Rectal smooth muscle tissue (tissue), 1 donor: ENCODE measurements around the gene PSMA5.
"Not testable (repeated sequence)": the region's sequence is repeated elsewhere in the genome, so short reads cannot be mapped to it uniquely, and the experiment has no call there.

Source experiments
- H3K27ac ChIP-seq: one replicate; pipeline ENCODE4 v1.7.0; 2013; ENCODE audit warnings: low read depth, low read length, inconsistent platforms
- H3K27me3 ChIP-seq: one replicate; pipeline ENCODE4 v1.7.0; 2013; ENCODE audit warnings: low read length; ENCODE audit not compliant: control insufficient read depth, insufficient read depth
- H3K36me3 ChIP-seq: one replicate; pipeline ENCODE4 v1.7.0; 2013; ENCODE audit warnings: low read length; ENCODE audit not compliant: control insufficient read depth, insufficient read depth
- H3K4me1 ChIP-seq: one replicate; pipeline ENCODE4 v1.7.0; 2013; ENCODE audit warnings: low read length; ENCODE audit not compliant: control insufficient read depth, insufficient read depth
- H3K4me3 ChIP-seq: one replicate; pipeline ENCODE4 v1.7.0; 2013; ENCODE audit warnings: low read length
- H3K9ac ChIP-seq: one replicate; pipeline ENCODE4 v1.7.0; 2013; ENCODE audit warnings: low read length

PSMA5 gene

GRCh38 chr1:109426281-109427170, at the start of gene PSMA5:
PSMA5 (minus strand) TSS chr1:109426448; CDS start chr1:109426330, 118 bp downstream.
- H3K4me3 ChIP-seq = peak within 1 kb of the TSS; percentile 96
- H3K4me1 ChIP-seq = peaks cover 8% of the 10 kb centered on the region
- peak within 1 kb of the TSS; percentile 32 for H3K9ac ChIP-seq
- H3K27ac ChIP-seq = peak within 1 kb of the TSS; percentile 91
- H3K27me3 ChIP-seq = no peaks in the 10 kb centered on the region
- no peaks in the 10 kb centered on the region for H3K36me3 ChIP-seq

GRCh38 chr1:109475261-109475660, 49.0 kb upstream of the PSMA5 start:
- H3K4me3 ChIP-seq = no peak overlapping the region
- H3K27me3 ChIP-seq = no peaks in the 10 kb centered on the region
- H3K4me1 ChIP-seq = no peaks in the 10 kb centered on the region
- no peaks in the 10 kb centered on the region for H3K36me3 ChIP-seq
- no peak overlapping the region for H3K9ac ChIP-seq
- H3K27ac ChIP-seq = no peak overlapping the region

GRCh38 chr1:109474697-109475096, 48.4 kb upstream of the PSMA5 start:
- Histone ChIP-seq H3K4me3 (no peak overlapping the region), H3K27ac (no peak overlapping the region), H3K27me3 (no peaks in the 10 kb centered on the region), H3K4me1 (no peaks in the 10 kb centered on the region), H3K9ac (no peak overlapping the region), H3K36me3 (no peaks in the 10 kb centered on the region)

DNA sequence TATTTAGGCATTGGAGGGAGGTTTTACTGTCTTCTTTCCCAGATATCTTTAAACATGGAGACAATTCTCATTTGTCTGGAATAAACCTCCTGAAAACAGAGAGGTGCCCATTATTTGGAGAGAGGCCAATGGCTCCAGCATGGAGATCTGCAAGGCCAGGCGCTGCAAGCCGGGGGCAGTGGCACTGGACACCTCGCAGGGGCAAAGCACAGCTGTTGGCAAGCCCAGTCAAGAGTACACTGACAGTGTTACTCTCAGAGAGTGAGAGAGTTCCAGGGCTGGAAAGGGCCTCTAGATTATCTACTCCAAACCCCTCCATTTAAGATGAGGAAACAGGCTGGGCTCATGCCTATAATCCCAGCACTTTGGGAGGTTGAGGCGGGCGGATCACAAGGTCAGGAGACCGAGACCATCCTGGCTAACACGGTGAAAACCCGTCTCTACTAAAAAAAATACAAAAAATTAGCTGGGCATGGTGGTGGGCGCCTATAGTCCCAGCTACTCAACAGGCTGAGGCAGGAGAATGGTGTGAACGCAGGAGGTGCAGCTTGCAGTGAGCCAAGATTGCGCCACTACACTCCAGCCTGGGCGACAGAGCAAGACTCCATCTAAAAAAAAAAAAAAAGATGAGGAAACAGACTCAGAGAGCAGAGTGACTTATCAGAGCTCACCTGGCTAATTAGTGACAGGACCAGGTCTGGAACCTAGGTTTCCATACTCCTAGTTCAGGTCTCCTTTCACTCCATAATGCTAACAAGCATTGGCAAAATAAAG, 47.2 kb upstream of the PSMA5 start:
- H3K27me3 ChIP-seq, H3K27ac ChIP-seq, H3K4me3 ChIP-seq, H3K9ac ChIP-seq, H3K36me3 ChIP-seq, H3K4me1 ChIP-seq: not testable (repeated sequence)

DNA sequence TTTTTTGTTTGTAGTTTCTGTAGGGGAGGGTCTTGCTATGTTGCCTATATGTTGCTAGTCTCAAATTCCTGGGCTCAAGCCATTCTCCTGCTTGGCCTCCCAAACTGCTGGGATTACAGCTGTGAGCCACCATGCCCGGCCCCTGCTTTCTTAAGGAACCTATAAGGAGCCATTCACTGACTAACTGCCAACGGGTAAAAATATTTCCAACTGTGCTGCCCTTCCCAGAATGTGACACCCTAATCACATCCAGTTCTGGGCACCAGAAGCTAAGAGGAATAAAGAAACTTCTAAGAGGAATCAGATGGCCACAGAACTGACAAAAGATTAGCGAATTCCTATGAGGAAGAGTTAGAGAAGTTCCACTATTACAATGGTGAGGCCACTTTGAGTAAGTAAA, 46.5 kb upstream of the PSMA5 start:
- Histone ChIP-seq H3K27ac (no peak overlapping the region), H3K36me3 (no peaks in the 10 kb centered on the region), H3K4me3 (no peak overlapping the region), H3K9ac (no peak overlapping the region), H3K27me3 (no peaks in the 10 kb centered on the region), H3K4me1 (no peaks in the 10 kb centered on the region)

- no peak overlapping the region for H3K9ac ChIP-seq
- no peak overlapping the region for H3K27ac ChIP-seq
- H3K36me3 ChIP-seq = no peaks in the 10 kb centered on the region
- no peak overlapping the region for H3K4me3 ChIP-seq
- H3K4me1 ChIP-seq = peaks cover 2% of the 10 kb centered on the region
- peaks cover 2% of the 10 kb centered on the region for H3K27me3 ChIP-seq
Measured at GRCh38 chr1:109470245-109470644, 44.0 kb upstream of the PSMA5 start.

DNA sequence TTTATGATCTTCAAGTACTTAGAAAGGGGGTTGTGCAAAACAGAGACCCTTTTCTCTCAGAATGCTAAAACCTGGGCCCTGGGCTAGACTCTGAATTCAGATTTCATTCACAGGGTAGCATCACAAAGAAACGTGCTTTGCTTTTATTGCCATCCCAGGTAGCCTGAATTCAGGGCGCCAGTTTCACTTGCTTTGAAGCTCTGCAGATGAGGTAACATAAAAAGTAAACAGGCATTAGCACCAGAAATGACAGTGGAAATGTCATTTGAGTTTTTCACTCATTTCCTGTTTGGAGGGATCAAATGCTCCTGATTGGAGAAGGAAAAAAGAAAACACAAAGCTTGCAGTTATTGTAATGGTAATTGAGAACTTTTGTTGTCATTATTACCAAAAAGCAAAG, 42.7 kb upstream of the PSMA5 start:
- H3K9ac ChIP-seq = no peak overlapping the region
- no peak overlapping the region for H3K27ac ChIP-seq
- peaks cover 2% of the 10 kb centered on the region for H3K27me3 ChIP-seq
- no peak overlapping the region for H3K4me3 ChIP-seq
- H3K36me3 ChIP-seq = no peaks in the 10 kb centered on the region
- peaks cover 2% of the 10 kb centered on the region for H3K4me1 ChIP-seq

GRCh38 chr1:109468061-109468460, 41.8 kb upstream of the PSMA5 start:
- no peak overlapping the region for H3K9ac ChIP-seq
- H3K4me3 ChIP-seq = no peak overlapping the region
- peaks cover 2% of the 10 kb centered on the region for H3K4me1 ChIP-seq
- no peaks in the 10 kb centered on the region for H3K36me3 ChIP-seq
- H3K27me3 ChIP-seq = peaks cover 2% of the 10 kb centered on the region
- no peak overlapping the region for H3K27ac ChIP-seq

- peaks cover 2% of the 10 kb centered on the region for H3K4me1 ChIP-seq
- no peak overlapping the region for H3K9ac ChIP-seq
- H3K4me3 ChIP-seq = peak overlapping the region; percentile 30
- peaks cover 2% of the 10 kb centered on the region for H3K27me3 ChIP-seq
- H3K36me3 ChIP-seq = no peaks in the 10 kb centered on the region
- peak overlapping the region; percentile 41 for H3K27ac ChIP-seq
Measured at GRCh38 chr1:109467301-109467777, 41.1 kb upstream of the PSMA5 start.

DNA sequence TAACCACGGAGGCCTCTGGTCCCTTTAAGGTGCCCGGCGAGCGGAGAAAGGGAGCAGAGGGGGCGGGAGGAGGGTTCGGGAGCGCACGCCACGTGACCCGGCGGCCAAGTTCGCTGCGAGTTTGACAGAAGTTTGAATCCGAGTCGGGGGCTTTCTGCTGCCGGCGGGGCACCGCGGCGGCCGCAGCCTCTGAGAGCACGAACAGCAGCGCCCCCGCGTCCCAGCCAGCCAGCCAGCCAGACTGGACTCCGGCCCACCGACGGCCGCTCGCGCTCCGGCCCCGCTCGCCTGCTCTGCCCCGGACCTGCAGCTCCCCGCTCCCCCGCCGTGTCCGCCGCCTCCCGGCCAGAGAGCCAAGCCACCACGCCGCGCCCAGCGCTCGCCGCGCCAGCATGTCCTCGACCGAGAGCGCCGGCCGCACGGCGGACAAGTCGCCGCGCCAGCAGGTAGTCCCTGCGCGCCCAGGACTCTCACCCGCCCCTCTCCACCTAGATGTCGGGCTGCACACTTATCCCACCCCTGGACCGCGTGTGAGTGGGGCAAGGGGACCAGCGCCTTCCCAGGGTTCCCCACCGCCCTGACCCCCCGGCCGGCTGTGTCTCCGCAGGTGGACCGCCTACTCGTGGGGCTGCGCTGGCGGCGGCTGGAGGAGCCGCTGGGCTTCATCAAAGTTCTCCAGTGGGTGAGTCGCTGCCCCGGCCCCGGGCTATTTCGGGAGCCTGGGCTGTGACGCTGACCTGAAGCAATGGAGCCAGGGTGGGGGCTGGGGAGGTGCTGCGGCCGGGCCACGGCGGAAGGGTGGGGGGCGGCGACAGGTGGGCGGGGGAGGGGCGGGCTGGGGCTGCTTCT, 40.4 kb upstream of the PSMA5 start, which contains the start of gene SYPL2:
SYPL2 (plus strand) TSS at position 95 of the 849 bp plus-strand sequence; CDS start at position 393, 298 bp downstream.
- Histone ChIP-seq H3K27me3 (peaks cover 2% of the 10 kb centered on the region), H3K4me1 (peaks cover 2% of the 10 kb centered on the region), H3K9ac (no peak within 1 kb of the TSS), H3K36me3 (no peaks in the 10 kb centered on the region), H3K4me3 (peak within 1 kb of the TSS; percentile 72), H3K27ac (peak within 1 kb of the TSS; percentile 80)

DNA sequence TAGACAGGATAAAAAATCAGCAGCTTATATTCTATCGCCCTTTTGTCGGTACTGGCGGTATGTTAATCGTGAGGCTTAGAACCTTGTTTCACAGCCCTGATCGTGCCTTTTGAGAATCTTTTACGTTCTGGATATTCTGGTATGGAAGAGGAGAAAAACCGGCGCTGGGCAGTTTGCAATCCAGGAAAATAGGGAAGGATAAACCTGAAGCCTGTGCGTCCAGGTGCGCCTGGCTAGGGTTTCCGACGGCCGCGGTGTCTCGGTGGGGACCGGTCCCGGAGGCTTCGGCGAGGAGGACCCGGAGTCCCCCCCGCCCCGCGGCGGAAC, 39.8 kb upstream of the PSMA5 start:
- Histone ChIP-seq H3K36me3 (no peaks in the 10 kb centered on the region), H3K27me3 (peaks cover 2% of the 10 kb centered on the region), H3K9ac (no peak overlapping the region), H3K4me1 (peaks cover 2% of the 10 kb centered on the region), H3K4me3 (peak overlapping the region; percentile 72), H3K27ac (peak overlapping the region; percentile 80)

- H3K4me1 ChIP-seq = no peaks in the 10 kb centered on the region
- no peaks in the 10 kb centered on the region for H3K27me3 ChIP-seq
- H3K27ac ChIP-seq = no peak overlapping the region
- H3K9ac ChIP-seq = no peak overlapping the region
- H3K36me3 ChIP-seq = no peaks in the 10 kb centered on the region
- no peak overlapping the region for H3K4me3 ChIP-seq
Measured at GRCh38 chr1:109457819-109458218, 31.6 kb upstream of the PSMA5 start.
